Activated naive CD4-positive, alpha-beta T cell treated with anti-CD3 and anti-CD28 coated beads for 36 hours (primary cell): ENCODE data around the gene SIPA1L3. TPM values are rescaled to one million over a fixed set of nuclear protein-coding genes. Genes with fewer than 3 reads are reported as not detected.
A peak's percentile ranks its signal among the peaks of the same experiment; 100 is the strongest.

ENCODE experiments used
- CTCF ChIA-PET: fragments of 350-600 bp; sonication (Branson Sonifier 250); formaldehyde crosslinking; loops from one replicate; lab custom pipeline; 2021; ENCODE audit warnings: antibody characterized with exemption; lab: Charles Lee
- DNase-seq: peaks from one replicate; pipeline ENCODE4 v3.0.0-alpha.2; 2020
- H3K27ac Mint-ChIP-seq: one replicate; pipeline ENCODE4 v1.8.0; 2021; ENCODE audit warnings: mild to moderate bottlenecking, mixed read lengths
- H3K27me3 Mint-ChIP-seq: one replicate; pipeline ENCODE4 v1.8.0; 2021; ENCODE audit warnings: low read depth, mixed read lengths
- H3K36me3 Mint-ChIP-seq: one replicate; pipeline ENCODE4 v1.8.0; 2021; ENCODE audit warnings: low read depth, mixed read lengths
- H3K4me1 Mint-ChIP-seq: one replicate; pipeline ENCODE4 v1.8.0; 2021; ENCODE audit warnings: low read depth, mixed read lengths
- H3K4me3 Mint-ChIP-seq: one replicate; pipeline ENCODE4 v1.8.0; 2021; ENCODE audit warnings: mild to moderate bottlenecking, moderate library complexity, mixed read lengths
- H3K9me3 Mint-ChIP-seq: one replicate; pipeline ENCODE4 v1.8.0; 2021; ENCODE audit warnings: mixed read lengths
- intact Hi-C: fragments of 100-400 bp; cut with micrococcal nuclease; formaldehyde crosslinking; loops from one replicate; pipeline ENCODE4 v1.15.1; 2023
- total RNA-seq, 2 experiments: library from RNA; stranded (reverse); gene quantifications; one replicate each; pipeline ENCODE4 v1.2.3, GENCODE V29; 2021

SIPA1L3 gene
- total RNA-seq, 2 experiments from 2014 or later = 8.1 to 10.4 TPM

GRCh38 chr19:38233740-38234251 is 326.8 kb downstream of the SIPA1L3 start:
- Mint-ChIP-seq H3K27me3 (peaks cover 28% of the 10 kb centered on the region), H3K4me1 (peaks cover 5% of the 10 kb centered on the region), H3K9me3 (no peaks in the 10 kb centered on the region), H3K27ac (no peak overlapping the region), H3K4me3 (no peak overlapping the region), H3K36me3 (no peaks in the 10 kb centered on the region)
- DNase-seq = peak; percentile 91
- intact Hi-C loops = loop anchor here (2.0 kb wide), 1 partner anchor 101 kb away; the partner anchor contains the start of gene CATSPERG
- CTCF ChIA-PET = interaction anchor here (0.7 to 3.5 kb wide), 13 partner anchors 10 to 998 kb away, joined by 3 to 17 read pairs (median 3); partner anchors contain the start of genes CATSPERG, FAM98C and PSMD8

GRCh38 chr19:38234615-38235014 is 327.6 kb downstream of the SIPA1L3 start:
- Mint-ChIP-seq H3K27ac (no peak overlapping the region), H3K36me3 (no peaks in the 10 kb centered on the region), H3K27me3 (peaks cover 26% of the 10 kb centered on the region), H3K4me1 (peaks cover 2% of the 10 kb centered on the region), H3K4me3 (no peak overlapping the region), H3K9me3 (no peaks in the 10 kb centered on the region)
- intact Hi-C loops = loop anchor here (2.0 kb wide), 1 partner anchor 100 kb away; the partner anchor contains the start of gene CATSPERG
- CTCF ChIA-PET = interaction anchor here (0.6 to 3.5 kb wide), 13 partner anchors 10 to 997 kb away, joined by 3 to 17 read pairs (median 3); partner anchors contain the start of genes CATSPERG, FAM98C and PSMD8
- DNase-seq = no peak

GRCh38 chr19:38239816-38240215 is 332.8 kb downstream of the SIPA1L3 start:
- intact Hi-C loops = loop anchor here (5.0 kb wide), 1 partner anchor 77 kb away; the partner anchor contains the start of genes KCNK6 and YIF1B
- CTCF ChIA-PET = interaction anchor here (1.1 to 1.6 kb wide), 2 partner anchors 81 to 338 kb away, joined by 3 to 4 read pairs; no protein-coding TSS in a partner anchor
- Mint-ChIP-seq H3K36me3 (no peaks in the 10 kb centered on the region), H3K9me3 (no peaks in the 10 kb centered on the region), H3K4me1 (peaks cover 2% of the 10 kb centered on the region), H3K4me3 (no peak overlapping the region), H3K27me3 (no peaks in the 10 kb centered on the region), H3K27ac (no peak overlapping the region)
- DNase-seq = no peak

GRCh38 chr19:38243279-38243673 is 336.3 kb downstream of the SIPA1L3 start:
- peaks cover 2% of the 10 kb centered on the region for H3K4me1 Mint-ChIP-seq
- no peak overlapping the region for H3K27ac Mint-ChIP-seq
- no peak overlapping the region for H3K4me3 Mint-ChIP-seq
- H3K36me3 Mint-ChIP-seq = no peaks in the 10 kb centered on the region
- H3K9me3 Mint-ChIP-seq = no peaks in the 10 kb centered on the region
- CTCF ChIA-PET = interaction anchor here (0.7 to 3.9 kb wide), 15 partner anchors 9 to 346 kb away, joined by 3 to 31 read pairs (median 4); partner anchors contain the start of genes CATSPERG and PSMD8
- intact Hi-C loops = loop anchor here (1.0 to 5.0 kb wide), 5 partner anchors 74 to 160 kb away; partner anchors contain the start of genes CATSPERG, FAM98C, KCNK6 and PSMD8
- H3K27me3 Mint-ChIP-seq = no peaks in the 10 kb centered on the region
- no peak for DNase-seq

- Mint-ChIP-seq H3K4me3 (no peak overlapping the region), H3K36me3 (no peaks in the 10 kb centered on the region), H3K4me1 (peaks cover 2% of the 10 kb centered on the region), H3K27me3 (no peaks in the 10 kb centered on the region), H3K9me3 (no peaks in the 10 kb centered on the region), H3K27ac (no peak overlapping the region)
- CTCF ChIA-PET = interaction anchor here (1.1 to 1.2 kb wide), 2 partner anchors 9 to 11 kb away, joined by 3 to 4 read pairs; no protein-coding TSS in a partner anchor
- intact Hi-C loops = no loop called here
- no peak for DNase-seq
Measured at GRCh38 chr19:38245826-38246498, 339.0 kb downstream of the SIPA1L3 start.

- Mint-ChIP-seq H3K9me3 (no peaks in the 10 kb centered on the region), H3K27me3 (no peaks in the 10 kb centered on the region), H3K36me3 (no peaks in the 10 kb centered on the region), H3K4me1 (peaks cover 4% of the 10 kb centered on the region), H3K4me3 (no peak overlapping the region), H3K27ac (no peak overlapping the region)
- CTCF ChIA-PET = interaction anchor here (1.1 kb wide), 1 partner anchor 12 kb away, joined by 3 read pairs; no protein-coding TSS in a partner anchor
- intact Hi-C loops = no loop called here
- no peak for DNase-seq
Measured at GRCh38 chr19:38247126-38247525, 340.1 kb downstream of the SIPA1L3 start.

GRCh38 chr19:38247734-38248268 is 340.8 kb downstream of the SIPA1L3 start:
- no peaks in the 10 kb centered on the region for H3K27me3 Mint-ChIP-seq
- no peaks in the 10 kb centered on the region for H3K9me3 Mint-ChIP-seq
- H3K4me1 Mint-ChIP-seq = peaks cover 4% of the 10 kb centered on the region
- CTCF ChIA-PET = no interaction called here
- H3K36me3 Mint-ChIP-seq = no peaks in the 10 kb centered on the region
- DNase-seq = no peak
- intact Hi-C loops = no loop called here
- no peak overlapping the region for H3K4me3 Mint-ChIP-seq
- H3K27ac Mint-ChIP-seq = no peak overlapping the region

- CTCF ChIA-PET = no interaction called here
- Mint-ChIP-seq H3K4me1 (peaks cover 4% of the 10 kb centered on the region), H3K27ac (no peak overlapping the region), H3K9me3 (no peaks in the 10 kb centered on the region), H3K27me3 (no peaks in the 10 kb centered on the region), H3K4me3 (no peak overlapping the region), H3K36me3 (no peaks in the 10 kb centered on the region)
- intact Hi-C loops = no loop called here
- no peak for DNase-seq
Measured at GRCh38 chr19:38248421-38248820, 341.4 kb downstream of the SIPA1L3 start.

GRCh38 chr19:38250428-38250820 is 343.4 kb downstream of the SIPA1L3 start:
- intact Hi-C loops = no loop called here

GRCh38 chr19:38250821-38251563 is 344.0 kb downstream of the SIPA1L3 start:
- peaks cover 10% of the 10 kb centered on the region for H3K27me3 Mint-ChIP-seq
- no peak for DNase-seq
- no peaks in the 10 kb centered on the region for H3K36me3 Mint-ChIP-seq
- no peaks in the 10 kb centered on the region for H3K9me3 Mint-ChIP-seq
- no peak overlapping the region for H3K27ac Mint-ChIP-seq
- no peak overlapping the region for H3K4me3 Mint-ChIP-seq
- intact Hi-C loops = no loop called here
- CTCF ChIA-PET = no interaction called here
- peaks cover 2% of the 10 kb centered on the region for H3K4me1 Mint-ChIP-seq

More at GRCh38 chr19:38250428-38250820, 343.4 kb downstream of the SIPA1L3 start:
- Mint-ChIP-seq H3K4me1 (peaks cover 2% of the 10 kb centered on the region), H3K4me3 (no peak overlapping the region), H3K9me3 (no peaks in the 10 kb centered on the region), H3K27ac (no peak overlapping the region), H3K27me3 (peaks cover 7% of the 10 kb centered on the region), H3K36me3 (no peaks in the 10 kb centered on the region)
- CTCF ChIA-PET = no interaction called here
- no peak for DNase-seq

GRCh38 chr19:38251564-38252051 is 344.6 kb downstream of the SIPA1L3 start:
- DNase-seq = no peak
- Mint-ChIP-seq H3K27me3 (peaks cover 11% of the 10 kb centered on the region), H3K4me1 (peaks cover 3% of the 10 kb centered on the region), H3K36me3 (no peaks in the 10 kb centered on the region), H3K27ac (no peak overlapping the region), H3K9me3 (no peaks in the 10 kb centered on the region), H3K4me3 (no peak overlapping the region)
- intact Hi-C loops = no loop called here
- CTCF ChIA-PET = interaction anchor here (0.6 to 1.5 kb wide), 2 partner anchors 8 to 25 kb away, joined by 4 to 6 read pairs; no protein-coding TSS in a partner anchor
